ENCODE results near the gene VAMP5.

VAMP5 gene

GRCh38 chr2:85539361-85540132 lies 44.7 kb upstream of the VAMP5 start:
- WGBS (ENCODE audit: extremely low coverage, insufficient coverage, low lambda C conversion rate): no CpG with 5 or more reads among the region's 67 CpGs
- no peaks in the 10 kb centered on the region for H3K4me1 ChIP-seq (ENCODE audit: control insufficient read depth, low read depth, low read length)
- DNase-seq: peak; percentile 85
- peaks cover 36% of the 10 kb centered on the region for H3K79me2 ChIP-seq (ENCODE audit: control insufficient read depth, insufficient read depth, low read length)
- peak overlapping the region; percentile 100 for H3K9ac ChIP-seq (ENCODE audit: low read length)
- peak overlapping the region; percentile 96 for H2BK5ac ChIP-seq (ENCODE audit: low read length)
- peak overlapping the region; percentile 51 for H3K4me2 ChIP-seq (ENCODE audit: low read length)
- peak overlapping the region; percentile 62 for H3K18ac ChIP-seq (ENCODE audit: low read length)
- H3K36me3 ChIP-seq (ENCODE audit: control insufficient read depth, insufficient read depth, low read length): peaks cover 11% of the 10 kb centered on the region
- peaks cover 6% of the 10 kb centered on the region for H3K79me1 ChIP-seq (ENCODE audit: low read length)
- peak overlapping the region; percentile 97 for H2AK5ac ChIP-seq (ENCODE audit: low read length)
- H3K27ac ChIP-seq (ENCODE audit: low read depth, low read length): peak overlapping the region; percentile 74
- H3K23ac ChIP-seq (ENCODE audit: low read length): peak overlapping the region; percentile 97
- no peak overlapping the region for H4K8ac ChIP-seq (ENCODE audit: low read depth, low read length)
- H3K56ac ChIP-seq (ENCODE audit: low read length): peak overlapping the region; percentile 100
- H3K4me3 ChIP-seq (ENCODE audit: low read length): peak overlapping the region; percentile 99
- no peak overlapping the region for H2BK15ac ChIP-seq (replicated peaks; ENCODE audit: low read depth)
- no peaks in the 10 kb centered on the region for H3K27me3 ChIP-seq (ENCODE audit: insufficient read depth, low read length, poor library complexity)
- H2BK120ac ChIP-seq (ENCODE audit: low read depth, low read length): no peak overlapping the region
- no peak overlapping the region for H4K5ac ChIP-seq (ENCODE audit: low read length)
- H3K4ac ChIP-seq (ENCODE audit: low read depth, low read length): peak overlapping the region; percentile 77

GRCh38 chr2:85540133-85540648 lies 44.0 kb upstream of the VAMP5 start:
- peak overlapping the region; percentile 99 for H3K4me3 ChIP-seq (ENCODE audit: low read length)
- peaks cover 6% of the 10 kb centered on the region for H3K79me1 ChIP-seq (ENCODE audit: low read length)
- peaks cover 36% of the 10 kb centered on the region for H3K79me2 ChIP-seq (ENCODE audit: control insufficient read depth, insufficient read depth, low read length)
- no peak overlapping the region for H4K8ac ChIP-seq (ENCODE audit: low read depth, low read length)
- no peak overlapping the region for H4K5ac ChIP-seq (ENCODE audit: low read length)
- WGBS (ENCODE audit: extremely low coverage, insufficient coverage, low lambda C conversion rate): no CpG with 5 or more reads among the region's 11 CpGs
- no peak overlapping the region for H2BK120ac ChIP-seq (ENCODE audit: low read depth, low read length)
- H3K56ac ChIP-seq (ENCODE audit: low read length): peak overlapping the region; percentile 100
- H3K27me3 ChIP-seq (ENCODE audit: insufficient read depth, low read length, poor library complexity): no peaks in the 10 kb centered on the region
- no peak overlapping the region for H3K4ac ChIP-seq (ENCODE audit: low read depth, low read length)
- DNase-seq: peak; percentile 31
- no peak overlapping the region for H2BK5ac ChIP-seq (ENCODE audit: low read length)
- H3K27ac ChIP-seq (ENCODE audit: low read depth, low read length): no peak overlapping the region
- no peak overlapping the region for H2BK15ac ChIP-seq (replicated peaks; ENCODE audit: low read depth)
- H3K18ac ChIP-seq (ENCODE audit: low read length): no peak overlapping the region
- no peaks in the 10 kb centered on the region for H3K4me1 ChIP-seq (ENCODE audit: control insufficient read depth, low read depth, low read length)
- no peak overlapping the region for H3K23ac ChIP-seq (ENCODE audit: low read length)
- H3K4me2 ChIP-seq (ENCODE audit: low read length): peak overlapping the region; percentile 51
- H2AK5ac ChIP-seq (ENCODE audit: low read length): no peak overlapping the region
- H3K9ac ChIP-seq (ENCODE audit: low read length): peak overlapping the region; percentile 100
- H3K36me3 ChIP-seq (ENCODE audit: control insufficient read depth, insufficient read depth, low read length): peaks cover 11% of the 10 kb centered on the region

- Histone ChIP-seq H2BK5ac (ENCODE audit: low read length) (no peak overlapping the region), H3K4me2 (ENCODE audit: low read length) (peak overlapping the region; percentile 45), H2AK5ac (ENCODE audit: low read length) (no peak overlapping the region), H3K9ac (ENCODE audit: low read length) (peak overlapping the region; percentile 60), H3K4ac (ENCODE audit: low read depth, low read length) (no peak overlapping the region), H3K4me1 (ENCODE audit: control insufficient read depth, low read depth, low read length) (no peaks in the 10 kb centered on the region), H2BK120ac (ENCODE audit: low read depth, low read length) (no peak overlapping the region), H3K27ac (ENCODE audit: low read depth, low read length) (no peak overlapping the region), H3K27me3 (ENCODE audit: insufficient read depth, low read length, poor library complexity) (no peaks in the 10 kb centered on the region), H3K4me3 (ENCODE audit: low read length) (peak overlapping the region; percentile 35), H4K5ac (ENCODE audit: low read length) (no peak overlapping the region), H3K23ac (ENCODE audit: low read length) (no peak overlapping the region), H2BK15ac (replicated peaks; ENCODE audit: low read depth) (no peak overlapping the region), H4K8ac (ENCODE audit: low read depth, low read length) (no peak overlapping the region), H3K56ac (ENCODE audit: low read length) (no peak overlapping the region), H3K79me1 (ENCODE audit: low read length) (peaks cover 6% of the 10 kb centered on the region), H3K18ac (ENCODE audit: low read length) (no peak overlapping the region), H3K36me3 (ENCODE audit: control insufficient read depth, insufficient read depth, low read length) (peaks cover 13% of the 10 kb centered on the region), H3K79me2 (ENCODE audit: control insufficient read depth, insufficient read depth, low read length) (peaks cover 36% of the 10 kb centered on the region)
- no CpG with 5 or more reads among the region's 4 CpGs for WGBS (ENCODE audit: extremely low coverage, insufficient coverage, low lambda C conversion rate)
- DNase-seq: no peak
Observed at GRCh38 chr2:85541262-85541661, 43.0 kb upstream of the VAMP5 start.

- H3K4me3 ChIP-seq (ENCODE audit: low read length): no peak overlapping the region
- peak overlapping the region; percentile 60 for H3K9ac ChIP-seq (ENCODE audit: low read length)
- no CpG with 5 or more reads among the region's 5 CpGs for WGBS (ENCODE audit: extremely low coverage, insufficient coverage, low lambda C conversion rate)
- peak overlapping the region; percentile 47 for H3K56ac ChIP-seq (ENCODE audit: low read length)
- H3K4ac ChIP-seq (ENCODE audit: low read depth, low read length): no peak overlapping the region
- peak overlapping the region; percentile 72 for H4K5ac ChIP-seq (ENCODE audit: low read length)
- peaks cover 14% of the 10 kb centered on the region for H3K36me3 ChIP-seq (ENCODE audit: control insufficient read depth, insufficient read depth, low read length)
- no peak for DNase-seq
- H3K79me1 ChIP-seq (ENCODE audit: low read length): peaks cover 6% of the 10 kb centered on the region
- no peaks in the 10 kb centered on the region for H3K27me3 ChIP-seq (ENCODE audit: insufficient read depth, low read length, poor library complexity)
- no peak overlapping the region for H3K4me2 ChIP-seq (ENCODE audit: low read length)
- H4K8ac ChIP-seq (ENCODE audit: low read depth, low read length): no peak overlapping the region
- no peaks in the 10 kb centered on the region for H3K4me1 ChIP-seq (ENCODE audit: control insufficient read depth, low read depth, low read length)
- H2BK5ac ChIP-seq (ENCODE audit: low read length): no peak overlapping the region
- H3K23ac ChIP-seq (ENCODE audit: low read length): no peak overlapping the region
- H3K79me2 ChIP-seq (ENCODE audit: control insufficient read depth, insufficient read depth, low read length): peaks cover 36% of the 10 kb centered on the region
- H2BK15ac ChIP-seq (replicated peaks; ENCODE audit: low read depth): no peak overlapping the region
- no peak overlapping the region for H3K27ac ChIP-seq (ENCODE audit: low read depth, low read length)
- no peak overlapping the region for H3K18ac ChIP-seq (ENCODE audit: low read length)
- H2AK5ac ChIP-seq (ENCODE audit: low read length): no peak overlapping the region
- H2BK120ac ChIP-seq (ENCODE audit: low read depth, low read length): no peak overlapping the region
Observed at GRCh38 chr2:85541753-85542457, 42.3 kb upstream of the VAMP5 start.

- Histone ChIP-seq H3K4me3 (ENCODE audit: low read length) (no peak overlapping the region), H2BK5ac (ENCODE audit: low read length) (no peak overlapping the region), H2BK120ac (ENCODE audit: low read depth, low read length) (no peak overlapping the region), H3K79me2 (ENCODE audit: control insufficient read depth, insufficient read depth, low read length) (peaks cover 35% of the 10 kb centered on the region), H4K8ac (ENCODE audit: low read depth, low read length) (no peak overlapping the region), H3K27me3 (ENCODE audit: insufficient read depth, low read length, poor library complexity) (no peaks in the 10 kb centered on the region), H2AK5ac (ENCODE audit: low read length) (no peak overlapping the region), H3K4me2 (ENCODE audit: low read length) (no peak overlapping the region), H3K4ac (ENCODE audit: low read depth, low read length) (no peak overlapping the region), H3K9ac (ENCODE audit: low read length) (no peak overlapping the region), H3K4me1 (ENCODE audit: control insufficient read depth, low read depth, low read length) (no peaks in the 10 kb centered on the region), H2BK15ac (replicated peaks; ENCODE audit: low read depth) (no peak overlapping the region), H3K79me1 (ENCODE audit: low read length) (peaks cover 6% of the 10 kb centered on the region), H3K23ac (ENCODE audit: low read length) (no peak overlapping the region), H4K5ac (ENCODE audit: low read length) (no peak overlapping the region), H3K56ac (ENCODE audit: low read length) (no peak overlapping the region), H3K27ac (ENCODE audit: low read depth, low read length) (no peak overlapping the region), H3K18ac (ENCODE audit: low read length) (no peak overlapping the region), H3K36me3 (ENCODE audit: control insufficient read depth, insufficient read depth, low read length) (peaks cover 14% of the 10 kb centered on the region)
- WGBS (ENCODE audit: extremely low coverage, insufficient coverage, low lambda C conversion rate): no CpG with 5 or more reads among the region's 4 CpGs
- no peak for DNase-seq
Observed at GRCh38 chr2:85542777-85543176, 41.5 kb upstream of the VAMP5 start.

All from mesendoderm (in vitro differentiated cells).